ENCODE results near the gene TBRG4. TPM values are rescaled to one million over a fixed set of nuclear protein-coding genes. Genes with fewer than 3 reads are reported as not detected.

Gene TBRG4
- total and polyA plus RNA-seq, 4 donors = 14.4 to 41.8 (median 38.2) TPM

GRCh38 chr7:45085619-45086200, 25.8 kb downstream of the TBRG4 start:
- intact Hi-C loops (cut with DNase I) = no loop called here
- DNase-seq = peak in 1 of 2 donors; percentile 70

GRCh38 chr7:45084901-45085618, 26.4 kb downstream of the TBRG4 start:
- WGBS, 2 donors = 79 to 82% methylated on average over 23 to 24 of the region's 24 CpGs
- ATAC-seq (ENCODE audit: low FRiP score) (no peak), DNase-seq (peak in 1 of 2 donors; percentile 70)
- Histone ChIP-seq H3K27ac (ENCODE audit: low read depth in 1 of 2, low read length in 2 of 2) (no peak overlapping the region), H3K36me3 (ENCODE audit: control insufficient read depth in 1 of 2, insufficient read depth in 2 of 2, low read length in 1 of 2) (no peaks in the 10 kb centered on the region), H3K27me3 (ENCODE audit: control insufficient read depth in 1 of 2, insufficient read depth in 2 of 2, low read length in 1 of 2) (no peaks in the 10 kb centered on the region), H3K9me3 (ENCODE audit: control insufficient read depth, low read length) (no peaks in the 10 kb centered on the region), H3K4me1 (ENCODE audit: control insufficient read depth in 1 of 2, insufficient read depth in 2 of 2, low read length in 2 of 2) (no peaks in the 10 kb centered on the region), H3K4me3 (ENCODE audit: low read length in 2 of 2) (no peak overlapping the region)
- intact Hi-C loops (cut with DNase I) = no loop called here

More at GRCh38 chr7:45085619-45086200, 25.8 kb downstream of the TBRG4 start:
- WGBS, 2 donors = 84 to 87% methylated on average over 19 to 23 of the region's 23 CpGs
- Histone ChIP-seq H3K27me3 (ENCODE audit: control insufficient read depth in 1 of 2, insufficient read depth in 2 of 2, low read length in 1 of 2) (no peaks in the 10 kb centered on the region), H3K9me3 (ENCODE audit: control insufficient read depth, low read length) (no peaks in the 10 kb centered on the region), H3K4me1 (ENCODE audit: control insufficient read depth in 1 of 2, insufficient read depth in 2 of 2, low read length in 2 of 2) (no peaks in the 10 kb centered on the region), H3K4me3 (ENCODE audit: low read length in 2 of 2) (no peak overlapping the region), H3K36me3 (ENCODE audit: control insufficient read depth in 1 of 2, insufficient read depth in 2 of 2, low read length in 1 of 2) (no peaks in the 10 kb centered on the region), H3K27ac (ENCODE audit: low read depth in 1 of 2, low read length in 2 of 2) (no peak overlapping the region)
- no peak for ATAC-seq (ENCODE audit: low FRiP score)

GRCh38 chr7:45084336-45084735, 27.2 kb downstream of the TBRG4 start:
- H3K27ac ChIP-seq (ENCODE audit: low read depth in 1 of 2, low read length in 2 of 2) = no peak overlapping the region
- DNase-seq (peak in 1 of 2 donors; percentile 26), ATAC-seq (ENCODE audit: low FRiP score) (no peak)
- no peaks in the 10 kb centered on the region for H3K4me1 ChIP-seq (ENCODE audit: control insufficient read depth in 1 of 2, insufficient read depth in 2 of 2, low read length in 2 of 2)
- no peaks in the 10 kb centered on the region for H3K9me3 ChIP-seq (ENCODE audit: control insufficient read depth, low read length)
- no peaks in the 10 kb centered on the region for H3K36me3 ChIP-seq (ENCODE audit: control insufficient read depth in 1 of 2, insufficient read depth in 2 of 2, low read length in 1 of 2)
- H3K27me3 ChIP-seq (ENCODE audit: control insufficient read depth in 1 of 2, insufficient read depth in 2 of 2, low read length in 1 of 2) = no peaks in the 10 kb centered on the region
- intact Hi-C loops (cut with DNase I) = no loop called here
- H3K4me3 ChIP-seq (ENCODE audit: low read length in 2 of 2) = no peak overlapping the region
- WGBS, 2 donors = 58 to 59% methylated on average over 5 of the region's 5 CpGs

- Histone ChIP-seq H3K4me3 (ENCODE audit: low read length in 2 of 2) (no peak overlapping the region), H3K27me3 (ENCODE audit: control insufficient read depth in 1 of 2, insufficient read depth in 2 of 2, low read length in 1 of 2) (no peaks in the 10 kb centered on the region), H3K36me3 (ENCODE audit: control insufficient read depth in 1 of 2, insufficient read depth in 2 of 2, low read length in 1 of 2) (no peaks in the 10 kb centered on the region), H3K4me1 (ENCODE audit: control insufficient read depth in 1 of 2, insufficient read depth in 2 of 2, low read length in 2 of 2) (no peaks in the 10 kb centered on the region), H3K27ac (ENCODE audit: low read depth in 1 of 2, low read length in 2 of 2) (no peak overlapping the region), H3K9me3 (ENCODE audit: control insufficient read depth, low read length) (no peaks in the 10 kb centered on the region)
- ATAC-seq (ENCODE audit: low FRiP score) (no peak), DNase-seq (peak in 1 of 2 donors; percentile 69)
- WGBS, 2 donors = 78 to 85% methylated on average over 10 of the region's 10 CpGs
- intact Hi-C loops (cut with DNase I) = no loop called here
Measured at GRCh38 chr7:45082831-45083331, 28.6 kb downstream of the TBRG4 start.

GRCh38 chr7:45082031-45082830, 29.3 kb downstream of the TBRG4 start:
- H3K9me3 ChIP-seq (ENCODE audit: control insufficient read depth, low read length) = no peaks in the 10 kb centered on the region
- H3K27me3 ChIP-seq (ENCODE audit: control insufficient read depth in 1 of 2, insufficient read depth in 2 of 2, low read length in 1 of 2) = no peaks in the 10 kb centered on the region
- H3K36me3 ChIP-seq (ENCODE audit: control insufficient read depth in 1 of 2, insufficient read depth in 2 of 2, low read length in 1 of 2) = no peaks in the 10 kb centered on the region
- H3K4me1 ChIP-seq (ENCODE audit: control insufficient read depth in 1 of 2, insufficient read depth in 2 of 2, low read length in 2 of 2) = no peaks in the 10 kb centered on the region
- no peak overlapping the region for H3K4me3 ChIP-seq (ENCODE audit: low read length in 2 of 2)
- H3K27ac ChIP-seq (ENCODE audit: low read depth in 1 of 2, low read length in 2 of 2) = no peak overlapping the region
- ATAC-seq (ENCODE audit: low FRiP score) = peak; percentile 43
- DNase-seq = peak in 1 of 2 donors; percentile 59
- WGBS, 2 donors = 72% methylated on average over 13 to 18 of the region's 18 CpGs
- intact Hi-C loops (cut with DNase I) = no loop called here

- H3K9me3 ChIP-seq (ENCODE audit: control insufficient read depth, low read length) = no peaks in the 10 kb centered on the region
- ATAC-seq (ENCODE audit: low FRiP score) (no peak), DNase-seq (peak in 1 of 2 donors; percentile 47)
- no peak overlapping the region for H3K27ac ChIP-seq (ENCODE audit: low read depth in 1 of 2, low read length in 2 of 2)
- intact Hi-C loops (cut with DNase I) = no loop called here
- H3K4me3 ChIP-seq (ENCODE audit: low read length in 2 of 2) = no peak overlapping the region
- 86 to 91% methylated on average over 9 of the region's 9 CpGs for WGBS, 2 donors
- H3K36me3 ChIP-seq (ENCODE audit: control insufficient read depth in 1 of 2, insufficient read depth in 2 of 2, low read length in 1 of 2) = no peaks in the 10 kb centered on the region
- no peaks in the 10 kb centered on the region for H3K27me3 ChIP-seq (ENCODE audit: control insufficient read depth in 1 of 2, insufficient read depth in 2 of 2, low read length in 1 of 2)
- H3K4me1 ChIP-seq (ENCODE audit: control insufficient read depth in 1 of 2, insufficient read depth in 2 of 2, low read length in 2 of 2) = no peaks in the 10 kb centered on the region
Measured at GRCh38 chr7:45081670-45081974, 29.9 kb downstream of the TBRG4 start.

GRCh38 chr7:45080958-45081669, 30.4 kb downstream of the TBRG4 start:
- no peak for ATAC-seq (ENCODE audit: low FRiP score)
- no peak overlapping the region for H3K27ac ChIP-seq (ENCODE audit: low read depth in 1 of 2, low read length in 2 of 2)

GRCh38 chr7:45080265-45080957, 31.1 kb downstream of the TBRG4 start:
- H3K27ac ChIP-seq (ENCODE audit: low read depth in 1 of 2, low read length in 2 of 2) = no peak overlapping the region
- DNase-seq = peak in 1 of 2 donors; percentile 69
- ATAC-seq (ENCODE audit: low FRiP score) = no peak
- H3K9me3 ChIP-seq (ENCODE audit: control insufficient read depth, low read length) = no peaks in the 10 kb centered on the region
- 89 to 92% methylated on average over 17 of the region's 17 CpGs for WGBS, 2 donors
- no peaks in the 10 kb centered on the region for H3K4me1 ChIP-seq (ENCODE audit: control insufficient read depth in 1 of 2, insufficient read depth in 2 of 2, low read length in 2 of 2)
- intact Hi-C loops (cut with DNase I) = no loop called here
- no peak overlapping the region for H3K4me3 ChIP-seq (ENCODE audit: low read length in 2 of 2)
- H3K36me3 ChIP-seq (ENCODE audit: control insufficient read depth in 1 of 2, insufficient read depth in 2 of 2, low read length in 1 of 2) = peaks cover 0 to 5% of the 10 kb centered on the region in 2 donors
- no peaks in the 10 kb centered on the region for H3K27me3 ChIP-seq (ENCODE audit: control insufficient read depth in 1 of 2, insufficient read depth in 2 of 2, low read length in 1 of 2)

More at GRCh38 chr7:45080958-45081669, 30.4 kb downstream of the TBRG4 start:
- intact Hi-C loops (cut with DNase I) = no loop called here
- Histone ChIP-seq H3K4me1 (ENCODE audit: control insufficient read depth in 1 of 2, insufficient read depth in 2 of 2, low read length in 2 of 2) (no peaks in the 10 kb centered on the region), H3K27me3 (ENCODE audit: control insufficient read depth in 1 of 2, insufficient read depth in 2 of 2, low read length in 1 of 2) (no peaks in the 10 kb centered on the region), H3K36me3 (ENCODE audit: control insufficient read depth in 1 of 2, insufficient read depth in 2 of 2, low read length in 1 of 2) (peaks cover 0 to under 1% of the 10 kb centered on the region in 2 donors), H3K9me3 (ENCODE audit: control insufficient read depth, low read length) (no peaks in the 10 kb centered on the region), H3K4me3 (ENCODE audit: low read length in 2 of 2) (no peak overlapping the region)
- 86 to 93% methylated on average over 14 of the region's 14 CpGs for WGBS, 2 donors
- DNase-seq = no peak

Data from aorta (tissue), 5 donors.